HG03025 (cell line): ENCODE measurements around the gene BCL2L13.
"Not testable (repeated sequence)": the region's sequence is repeated elsewhere in the genome, so short reads cannot be mapped to it uniquely, and the experiment has no call there.

ENCODE experiments used
- ATAC-seq: cut with Tn5 transposase; IDR thresholded peaks from one replicate; pipeline ENCODE4 v1.9.1; 2021; ENCODE audit warnings: mild to moderate bottlenecking, moderate library complexity; ENCODE audit not compliant: unreplicated experiment, low FRiP score

Gene BCL2L13

GRCh38 chr22:17751596-17751995 is 113.0 kb downstream of the BCL2L13 start:
- no peak for ATAC-seq

- ATAC-seq = no peak
These were observed 114.9 kb downstream of the BCL2L13 start for GRCh38 chr22:17753401-17753989.

- ATAC-seq = no peak
These were observed 115.8 kb downstream of the BCL2L13 start for GRCh38 chr22:17754233-17754925.

GRCh38 chr22:17761138-17761488 is 122.6 kb downstream of the BCL2L13 start:
- no peak for ATAC-seq

DNA sequence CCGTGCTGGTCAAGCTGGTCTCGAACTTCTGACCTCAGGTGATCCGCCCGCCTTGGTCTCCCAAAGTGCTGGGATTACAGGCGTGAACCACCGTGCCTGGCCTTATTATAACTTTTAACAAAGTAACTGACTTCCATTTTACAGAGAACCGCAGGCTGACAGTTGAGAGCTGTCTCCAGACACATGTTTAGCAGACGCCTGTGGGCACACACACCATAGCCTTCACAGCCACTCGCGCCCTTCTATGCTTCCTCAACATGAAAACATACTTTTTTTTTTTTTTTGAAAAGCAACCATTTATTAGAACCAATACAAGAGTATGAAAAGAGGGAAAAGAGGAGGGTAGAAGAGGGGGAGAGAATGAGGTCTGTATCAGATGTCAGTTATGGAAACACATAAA is 124.9 kb downstream of the BCL2L13 start:
- not testable (repeated sequence) for ATAC-seq

GRCh38 chr22:17764036-17764435 is 125.5 kb downstream of the BCL2L13 start:
- no peak for ATAC-seq

GRCh38 chr22:17764852-17765251 is 126.3 kb downstream of the BCL2L13 start:
- ATAC-seq = not testable (repeated sequence)

DNA sequence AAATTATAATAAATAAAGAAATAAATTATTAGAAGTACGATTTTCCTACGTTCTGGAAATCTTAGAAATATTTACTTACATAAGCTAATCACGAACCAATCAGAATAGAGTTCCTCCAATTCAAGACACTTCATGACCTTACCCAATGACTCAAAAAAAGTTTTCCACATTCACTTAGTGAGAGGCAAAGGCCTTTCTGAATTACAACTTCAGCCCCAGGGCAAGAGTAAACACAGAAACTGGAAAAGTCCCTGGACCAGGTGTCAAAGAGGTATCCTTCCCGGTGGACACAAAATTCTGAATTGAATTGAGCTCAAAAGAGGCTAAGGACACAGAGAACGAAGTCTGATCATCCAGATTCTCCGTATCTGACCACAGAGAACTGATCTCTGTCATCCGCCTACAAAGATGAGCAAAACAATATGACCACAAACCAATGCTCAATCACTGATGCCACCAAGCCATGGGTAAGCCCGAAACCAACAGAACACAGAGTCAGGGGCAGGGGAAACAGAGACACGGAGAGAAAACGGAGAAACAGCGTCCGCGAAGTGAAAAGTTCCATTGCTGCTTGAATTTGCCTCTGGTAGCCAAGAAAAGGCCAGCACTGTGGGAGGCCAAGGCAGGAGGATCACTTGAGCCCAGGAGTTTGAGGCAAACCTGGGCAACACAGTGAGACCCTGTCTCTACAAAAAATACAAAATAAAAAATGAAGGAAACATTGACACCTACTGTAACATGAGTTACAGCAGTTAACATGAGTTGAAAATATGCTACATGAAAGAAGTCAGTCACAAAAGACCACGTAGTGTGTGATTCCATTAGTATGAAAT is 128.9 kb downstream of the BCL2L13 start:
- ATAC-seq = peak; percentile 48

- ATAC-seq = no peak
These were observed 130.6 kb downstream of the BCL2L13 start for GRCh38 chr22:17769013-17769715.

GRCh38 chr22:17769716-17770082 is 131.1 kb downstream of the BCL2L13 start:
- ATAC-seq = no peak

- ATAC-seq = no peak
These were observed 131.9 kb downstream of the BCL2L13 start for GRCh38 chr22:17770180-17771077.

DNA sequence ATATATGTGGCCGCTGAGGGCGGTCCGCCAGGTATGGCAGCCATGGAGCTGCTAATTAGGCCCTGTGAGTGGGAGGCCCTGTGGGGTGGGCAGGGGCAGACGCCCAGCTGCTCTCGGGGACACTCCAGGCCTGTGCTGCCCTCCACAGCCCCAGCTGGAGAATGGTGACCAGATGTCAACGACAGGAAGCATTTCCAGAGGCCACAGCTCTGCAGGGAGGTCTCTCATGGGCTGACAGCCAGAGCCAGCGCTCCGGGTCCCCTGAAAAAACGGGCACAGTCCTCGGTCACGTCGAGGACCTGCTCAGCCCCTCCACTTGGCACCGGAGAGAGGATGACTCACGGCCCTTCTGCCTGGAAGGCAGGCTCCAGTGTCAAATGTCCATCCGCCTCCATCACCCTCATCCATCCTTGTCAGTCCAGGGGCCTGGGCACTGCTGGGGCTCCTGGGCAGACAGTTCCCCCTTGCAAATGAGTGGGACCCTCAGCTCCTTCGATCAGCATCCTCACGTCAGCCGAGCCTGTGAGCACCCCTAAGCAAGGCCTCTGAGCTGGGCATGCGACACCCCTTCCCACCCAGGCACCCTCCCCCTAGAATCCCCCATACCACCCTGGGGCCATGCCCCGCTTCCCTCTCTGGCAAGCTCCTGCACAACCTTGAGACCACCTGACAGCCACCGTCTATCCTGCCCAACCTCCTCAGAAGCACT is 133.8 kb downstream of the BCL2L13 start:
- ATAC-seq = no peak

GRCh38 chr22:17772958-17773605 is 134.5 kb downstream of the BCL2L13 start:
- no peak for ATAC-seq

DNA sequence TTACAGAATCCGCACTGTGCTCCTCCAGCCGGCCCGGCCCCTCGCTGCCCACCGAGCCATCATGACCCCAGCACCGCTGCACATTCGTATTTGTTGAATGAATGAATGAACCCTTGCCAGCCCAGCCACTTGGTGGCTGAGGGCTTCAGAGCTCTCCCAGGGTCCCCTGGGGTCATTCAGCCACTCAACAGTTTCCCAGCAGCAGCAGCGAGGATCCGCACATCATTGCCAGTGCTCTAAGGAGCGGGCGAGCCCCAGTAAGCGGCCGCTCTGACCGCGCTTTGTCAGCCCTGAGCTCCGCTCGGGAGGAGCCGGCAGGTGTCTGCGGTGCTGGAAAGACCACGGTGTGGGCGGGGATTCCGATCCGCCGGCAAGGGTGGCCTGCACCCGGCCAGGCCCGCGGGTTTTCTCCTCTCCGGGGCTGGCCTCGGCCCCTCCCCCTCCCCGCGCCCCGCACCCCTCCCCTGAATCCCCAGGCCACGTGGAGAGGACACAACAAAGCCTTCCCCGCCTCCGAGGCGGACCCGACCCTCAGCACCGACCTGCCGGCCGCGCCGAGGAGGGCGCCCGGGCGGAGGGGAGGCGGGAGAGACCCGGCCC is 135.1 kb downstream of the BCL2L13 start:
- ATAC-seq = no peak

DNA sequence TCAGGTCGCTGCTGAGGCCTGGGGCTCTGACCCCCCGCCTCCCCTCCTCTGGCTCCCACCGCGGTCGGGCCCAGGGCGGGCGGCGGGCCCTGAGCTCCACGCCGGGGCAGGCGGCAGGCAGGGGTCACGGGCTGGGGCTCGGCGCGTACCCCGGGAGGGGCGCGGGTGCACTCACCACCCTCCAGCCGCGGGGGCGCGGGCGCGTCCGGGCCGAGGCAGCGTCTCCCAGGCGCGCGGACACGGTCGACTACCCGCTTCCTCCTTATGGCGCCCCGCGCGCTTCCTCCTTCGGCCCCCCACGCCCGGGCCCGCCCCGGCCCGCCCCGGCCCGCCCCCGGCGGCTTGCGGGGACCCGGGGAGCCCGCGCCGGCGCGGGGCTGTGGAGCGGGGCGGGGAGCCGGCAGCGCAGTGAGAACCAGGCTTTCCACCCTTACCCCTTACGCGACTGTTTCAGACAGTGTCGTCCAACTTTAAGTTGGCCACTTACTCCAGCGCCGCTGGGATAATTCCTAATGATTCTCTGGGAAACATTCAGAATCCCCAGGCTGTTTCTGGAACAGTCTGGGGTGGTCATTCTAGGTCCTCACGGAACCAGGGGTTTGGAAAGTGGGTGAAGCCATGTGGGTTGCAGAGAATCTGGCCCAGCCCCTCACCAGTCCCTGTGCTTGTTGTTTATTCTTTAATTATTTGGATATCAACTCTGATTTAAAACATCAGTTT is 135.8 kb downstream of the BCL2L13 start, which contains the start of gene BID:
Gene BID (minus strand): TSS at position 264 of the 720 bp plus-strand sequence. CDS start 24,353 bp downstream, outside the sequence.
- ATAC-seq = no peak

DNA sequence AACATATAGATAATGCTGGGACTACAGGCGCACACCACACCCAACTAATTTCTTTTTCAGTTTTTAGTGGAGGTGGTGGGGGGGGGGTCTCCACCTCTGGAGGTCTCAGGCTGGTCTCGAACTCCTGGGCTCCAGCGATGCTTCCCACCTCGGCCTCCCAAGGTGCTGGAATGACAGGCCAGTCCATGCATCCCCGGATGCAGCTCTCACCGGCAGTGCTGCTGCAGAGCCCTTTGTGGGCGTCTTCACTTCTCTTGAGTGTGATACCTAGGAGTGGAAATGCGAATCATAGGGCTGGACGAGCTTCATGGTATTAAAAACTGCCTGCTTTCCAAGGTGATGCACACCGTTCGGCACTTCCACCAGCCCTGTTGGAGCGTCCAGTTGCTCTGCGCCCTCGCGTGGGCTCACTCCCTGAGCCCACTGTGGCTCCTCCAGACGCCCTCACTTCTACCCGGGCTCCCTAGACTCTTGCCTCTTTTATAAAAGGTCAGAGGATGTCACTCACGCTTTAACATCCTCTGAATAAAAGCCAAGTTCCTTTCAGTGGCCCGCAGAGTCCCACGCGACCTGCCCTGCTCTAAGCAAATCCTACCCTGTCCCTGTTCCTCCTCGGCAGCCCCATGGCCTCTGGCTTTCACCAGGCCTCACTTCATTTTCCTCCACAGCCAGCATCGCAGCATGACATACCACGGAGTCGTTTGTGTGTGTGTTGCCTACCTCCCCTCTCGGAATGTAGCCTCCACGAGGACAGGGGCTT is 136.5 kb downstream of the BCL2L13 start:
- no peak for ATAC-seq
